Measurements from ENCODE around the gene GAS7. TPM values are rescaled to one million over a fixed set of nuclear protein-coding genes. Genes with fewer than 3 reads are reported as not detected.

The GAS7 gene
- total RNA-seq, 2 donors from 2014 or later, result 8.0 to 20.1 TPM

DNA sequence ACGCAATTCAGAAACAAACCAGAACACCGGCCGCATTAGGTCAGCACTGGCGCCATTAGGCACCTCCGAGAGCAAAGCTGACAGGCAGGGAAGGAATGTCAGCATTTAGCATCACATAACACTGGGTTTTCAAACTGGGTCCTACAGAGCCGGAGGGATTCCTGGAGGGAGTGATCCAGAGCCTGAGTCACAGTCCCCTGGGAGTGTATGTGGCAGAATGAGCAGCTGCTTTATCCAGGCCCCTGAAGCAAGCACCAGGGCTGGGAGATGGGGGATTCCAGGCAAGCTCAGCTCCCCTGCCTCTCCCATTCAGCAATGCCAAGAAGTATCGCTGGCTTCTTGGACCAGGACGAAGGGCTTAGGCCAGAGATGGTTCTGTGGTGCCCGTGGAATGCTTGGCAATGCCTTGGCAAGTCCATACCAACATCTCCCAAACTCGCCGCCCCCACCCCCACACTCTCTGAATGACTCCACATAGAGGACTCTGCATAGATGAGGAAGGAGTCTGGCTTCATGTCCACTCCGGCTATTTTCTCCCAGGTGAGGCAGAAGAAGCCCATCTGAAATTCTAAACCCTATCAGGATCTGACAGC, 20.4 kb downstream of the GAS7 start:
- Histone ChIP-seq H3K9me3 (no peaks in the 10 kb centered on the region), H3K36me3 (replicated peaks in 1 of 2; ENCODE audit: insufficient read depth in 1 of 2, low read depth in 2 of 2) (no peaks in the 10 kb centered on the region), H3K4me3 (no peak overlapping the region), H3K27me3 (no peaks in the 10 kb centered on the region), H3K4me1 (no peaks in the 10 kb centered on the region), H3K27ac (no peak overlapping the region)
- DNase-seq (no peak), ATAC-seq (peak; percentile 18)
- intact Hi-C loops (cut with DNase I), result no loop called here
- TF ChIP-seq, protein P1, sequence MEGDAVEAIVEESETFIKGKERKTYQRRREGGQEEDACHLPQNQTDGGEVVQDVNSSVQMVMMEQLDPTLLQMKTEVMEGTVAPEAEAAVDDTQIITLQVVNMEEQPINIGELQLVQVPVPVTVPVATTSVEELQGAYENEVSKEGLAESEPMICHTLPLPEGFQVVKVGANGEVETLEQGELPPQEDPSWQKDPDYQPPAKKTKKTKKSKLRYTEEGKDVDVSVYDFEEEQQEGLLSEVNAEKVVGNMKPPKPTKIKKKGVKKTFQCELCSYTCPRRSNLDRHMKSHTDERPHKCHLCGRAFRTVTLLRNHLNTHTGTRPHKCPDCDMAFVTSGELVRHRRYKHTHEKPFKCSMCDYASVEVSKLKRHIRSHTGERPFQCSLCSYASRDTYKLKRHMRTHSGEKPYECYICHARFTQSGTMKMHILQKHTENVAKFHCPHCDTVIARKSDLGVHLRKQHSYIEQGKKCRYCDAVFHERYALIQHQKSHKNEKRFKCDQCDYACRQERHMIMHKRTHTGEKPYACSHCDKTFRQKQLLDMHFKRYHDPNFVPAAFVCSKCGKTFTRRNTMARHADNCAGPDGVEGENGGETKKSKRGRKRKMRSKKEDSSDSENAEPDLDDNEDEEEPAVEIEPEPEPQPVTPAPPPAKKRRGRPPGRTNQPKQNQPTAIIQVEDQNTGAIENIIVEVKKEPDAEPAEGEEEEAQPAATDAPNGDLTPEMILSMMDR (IDR thresholded peaks at IDR 0.05), result no peak
- TF ChIP-seq POLR2A (IDR thresholded peaks at IDR 0.05), result no peak
- WGBS, 2 donors, result 53 to 55% methylated on average over 8 to 12 of the region's 12 CpGs

DNA sequence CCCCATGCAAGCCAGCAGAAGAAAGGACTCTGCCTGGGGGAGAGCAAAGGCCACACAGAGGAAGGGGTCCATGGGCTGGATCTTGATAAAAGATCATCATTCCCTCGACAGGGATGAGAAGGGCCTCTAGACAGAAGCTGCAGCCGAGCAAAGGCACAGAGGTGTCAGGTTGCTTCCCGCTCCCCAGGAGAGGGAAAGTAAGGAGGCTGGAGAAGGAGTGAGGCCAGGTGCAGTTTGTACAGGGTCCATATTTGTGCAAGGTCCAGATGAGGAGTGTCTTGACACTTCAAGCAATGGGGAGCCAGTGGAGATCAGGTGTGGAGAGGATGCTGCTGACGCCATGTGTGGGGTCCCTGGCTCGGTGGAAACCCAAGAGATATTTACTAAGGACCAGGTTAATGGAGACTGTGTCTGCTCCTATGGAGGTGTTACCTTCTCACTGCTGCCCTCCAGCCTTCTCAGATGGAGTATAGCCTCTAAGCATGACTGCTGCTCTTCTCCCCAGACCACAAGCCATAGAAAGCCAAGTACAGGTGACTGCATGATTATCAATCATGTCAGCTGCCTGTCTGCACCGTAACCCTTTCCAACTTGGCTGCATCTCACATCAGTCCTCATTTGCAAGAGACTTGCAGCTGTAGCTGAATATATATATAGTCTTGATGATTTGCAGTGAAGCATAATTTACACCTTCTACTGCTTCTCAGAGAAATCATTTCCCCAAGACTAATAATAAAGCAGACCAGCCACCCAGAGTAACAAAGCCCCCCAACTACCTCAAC, 21.1 kb downstream of the GAS7 start:
- no peak overlapping the region for H3K27ac ChIP-seq
- H3K9me3 ChIP-seq, result no peaks in the 10 kb centered on the region
- ATAC-seq (no peak), DNase-seq (no peak)
- 46 to 61% methylated on average over 5 to 6 of the region's 6 CpGs for WGBS, 2 donors
- no peaks in the 10 kb centered on the region for H3K27me3 ChIP-seq
- TF ChIP-seq, protein P1 (IDR thresholded peaks at IDR 0.05), result no peak
- no peak for TF ChIP-seq POLR2A (IDR thresholded peaks at IDR 0.05)
- H3K4me1 ChIP-seq, result no peaks in the 10 kb centered on the region
- no peaks in the 10 kb centered on the region for H3K36me3 ChIP-seq (replicated peaks in 1 of 2; ENCODE audit: insufficient read depth in 1 of 2, low read depth in 2 of 2)
- intact Hi-C loops (cut with DNase I), result no loop called here
- no peak overlapping the region for H3K4me3 ChIP-seq

DNA sequence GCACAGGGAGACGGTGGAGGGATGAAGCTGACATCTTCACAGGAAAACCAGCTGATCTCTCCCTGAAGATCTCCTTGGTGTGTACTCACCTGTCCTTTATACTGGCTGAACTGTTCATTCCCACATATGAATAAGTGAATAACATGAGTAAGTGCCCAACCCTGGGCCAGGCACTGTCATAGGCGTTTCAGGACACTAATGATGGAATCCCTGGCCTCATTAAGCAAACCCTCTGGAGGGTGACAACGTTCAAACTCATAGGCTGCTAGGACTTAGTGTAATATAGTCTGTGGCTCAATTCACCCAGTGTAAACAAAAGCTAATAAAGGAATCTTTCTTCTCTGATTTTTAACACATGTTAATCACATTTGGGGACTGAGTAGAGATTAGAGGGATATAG, 24.5 kb downstream of the GAS7 start:
- no peaks in the 10 kb centered on the region for H3K4me1 ChIP-seq
- intact Hi-C loops (cut with DNase I), result no loop called here

DNA sequence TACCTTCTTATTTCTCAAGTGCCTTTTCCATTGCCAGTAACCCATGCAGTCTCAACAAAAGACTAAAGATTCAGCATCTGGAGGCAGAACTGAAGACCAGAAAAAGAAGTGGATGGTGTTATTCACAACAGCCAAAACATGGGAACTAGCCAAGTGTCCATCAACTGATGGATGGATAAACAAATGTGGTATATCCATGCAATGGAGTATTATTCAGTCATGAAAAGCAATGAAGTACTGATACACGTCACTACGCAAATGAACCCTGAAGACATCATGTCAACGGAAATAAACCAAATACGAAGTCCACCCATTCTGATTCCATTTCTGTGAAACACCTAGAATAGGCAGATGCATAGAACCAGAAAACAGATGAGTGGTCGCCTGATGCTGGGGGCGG, 25.6 kb downstream of the GAS7 start:
- intact Hi-C loops (cut with DNase I), result no loop called here
- Histone ChIP-seq H3K4me3 (no peak overlapping the region), H3K9me3 (no peaks in the 10 kb centered on the region), H3K36me3 (replicated peaks in 1 of 2; ENCODE audit: insufficient read depth in 1 of 2, low read depth in 2 of 2) (no peaks in the 10 kb centered on the region), H3K4me1 (no peaks in the 10 kb centered on the region), H3K27me3 (no peaks in the 10 kb centered on the region), H3K27ac (no peak overlapping the region)
- 81 to 83% methylated on average over 6 of the region's 6 CpGs for WGBS, 2 donors
- DNase-seq (no peak), ATAC-seq (no peak)
- TF ChIP-seq POLR2A (IDR thresholded peaks at IDR 0.05), result no peak
- TF ChIP-seq, protein P1 (IDR thresholded peaks at IDR 0.05), result no peak

More for the DNA sequence above, 24.5 kb downstream of the GAS7 start:
- TF ChIP-seq POLR2A (IDR thresholded peaks at IDR 0.05), result no peak
- TF ChIP-seq, protein P1 (IDR thresholded peaks at IDR 0.05), result no peak
- 42 to 43% methylated on average over 3 of the region's 3 CpGs for WGBS, 2 donors
- ATAC-seq, result no peak
- Histone ChIP-seq H3K27ac (no peak overlapping the region), H3K9me3 (no peaks in the 10 kb centered on the region), H3K27me3 (no peaks in the 10 kb centered on the region), H3K36me3 (replicated peaks in 1 of 2; ENCODE audit: insufficient read depth in 1 of 2, low read depth in 2 of 2) (no peaks in the 10 kb centered on the region), H3K4me3 (no peak overlapping the region)
- no peak for DNase-seq
